ENCODE results near the gene PSME2. TPM values are rescaled to one million over a fixed set of nuclear protein-coding genes. Genes with fewer than 3 reads are reported as not detected.
A peak's percentile ranks its signal among the peaks of the same experiment; 100 is the strongest.

PSME2 gene
- total RNA-seq, 1 donor from 2014 or later, result 173 TPM

- H3K27me3 Mint-ChIP-seq (ENCODE audit: low read depth, unreplicated experiment), result no peaks in the 10 kb centered on the region
- peaks cover 28% of the 10 kb centered on the region for H3K36me3 ChIP-seq (ENCODE audit: insufficient read depth, low read length)
- H3K27me3 ChIP-seq (ENCODE audit: insufficient read depth, low read length), result no peaks in the 10 kb centered on the region
- peaks cover 17% of the 10 kb centered on the region for H3K4me1 ChIP-seq (ENCODE audit: insufficient read depth, low read length)
- H3K4me2 ChIP-seq (ENCODE audit: low read length), result no peak overlapping the region
- no peak overlapping the region for H3K9ac ChIP-seq (ENCODE audit: low read length)
- no peak overlapping the region for H3K4me3 ChIP-seq (ENCODE audit: insufficient read depth, low read depth, low read length)
- no peaks in the 10 kb centered on the region for H3K9me3 Mint-ChIP-seq (ENCODE audit: unreplicated experiment)
- FAIRE-seq (no peak), DNase-seq (ENCODE audit: low read depth) (no peak)
- H3K9me3 ChIP-seq (ENCODE audit: insufficient read depth, low read depth, low read length), result no peaks in the 10 kb centered on the region
- H2AFZ ChIP-seq (ENCODE audit: low read depth, low read length), result no peak overlapping the region
- TF ChIP-seq EZH2 (IDR thresholded peaks at IDR 0.05; ENCODE audit: insufficient read depth, low read length) (no peak), CTCF (IDR thresholded peaks at IDR 0.05; ENCODE audit: insufficient read depth, low read depth, low read length) (no peak)
- no peak overlapping the region for H3K27ac ChIP-seq (ENCODE audit: low read depth, low read length)
- H3K27ac Mint-ChIP-seq (ENCODE audit: unreplicated experiment), result no peak overlapping the region
- peaks cover 17% of the 10 kb centered on the region for H3K36me3 Mint-ChIP-seq (ENCODE audit: low read depth, unreplicated experiment)
- H4K20me1 ChIP-seq (ENCODE audit: insufficient read depth, low read length), result peaks cover 21% of the 10 kb centered on the region
- H3K4me3 Mint-ChIP-seq (ENCODE audit: unreplicated experiment), result no peak overlapping the region
- peaks cover 68% of the 10 kb centered on the region for H3K79me2 ChIP-seq (ENCODE audit: insufficient read depth, low read length)
- H3K4me1 Mint-ChIP-seq (ENCODE audit: low read depth, unreplicated experiment), result peaks cover 26% of the 10 kb centered on the region
Measured at GRCh38 chr14:24190416-24190815, 44.0 kb upstream of the PSME2 start.

- no peak overlapping the region for H3K27ac ChIP-seq (ENCODE audit: low read depth, low read length)
- Mint-ChIP-seq H3K9me3 (ENCODE audit: unreplicated experiment) (no peaks in the 10 kb centered on the region), H3K4me1 (ENCODE audit: low read depth, unreplicated experiment) (peaks cover 20% of the 10 kb centered on the region), H3K27ac (ENCODE audit: unreplicated experiment) (peak overlapping the region; percentile 20), H3K27me3 (ENCODE audit: low read depth, unreplicated experiment) (no peaks in the 10 kb centered on the region), H3K36me3 (ENCODE audit: low read depth, unreplicated experiment) (peaks cover 16% of the 10 kb centered on the region), H3K4me3 (ENCODE audit: unreplicated experiment) (peak overlapping the region; percentile 91)
- peaks cover 14% of the 10 kb centered on the region for H3K4me1 ChIP-seq (ENCODE audit: insufficient read depth, low read length)
- TF ChIP-seq EZH2 (IDR thresholded peaks at IDR 0.05; ENCODE audit: insufficient read depth, low read length) (no peak), CTCF (IDR thresholded peaks at IDR 0.05; ENCODE audit: insufficient read depth, low read depth, low read length) (no peak)
- no peak overlapping the region for H3K4me3 ChIP-seq (ENCODE audit: insufficient read depth, low read depth, low read length)
- no peaks in the 10 kb centered on the region for H3K9me3 ChIP-seq (ENCODE audit: insufficient read depth, low read depth, low read length)
- peaks cover 59% of the 10 kb centered on the region for H3K79me2 ChIP-seq (ENCODE audit: insufficient read depth, low read length)
- peaks cover 32% of the 10 kb centered on the region for H3K36me3 ChIP-seq (ENCODE audit: insufficient read depth, low read length)
- H2AFZ ChIP-seq (ENCODE audit: low read depth, low read length), result no peak overlapping the region
- H3K9ac ChIP-seq (ENCODE audit: low read length), result no peak overlapping the region
- no peak for FAIRE-seq
- no peaks in the 10 kb centered on the region for H3K27me3 ChIP-seq (ENCODE audit: insufficient read depth, low read length)
- DNase-seq (ENCODE audit: low read depth), result no peak
- peak overlapping the region; percentile 96 for H3K4me2 ChIP-seq (ENCODE audit: low read length)
- H4K20me1 ChIP-seq (ENCODE audit: insufficient read depth, low read length), result peaks cover 25% of the 10 kb centered on the region
Measured at GRCh38 chr14:24189460-24189859, 43.0 kb upstream of the PSME2 start.

- H3K36me3 ChIP-seq (ENCODE audit: insufficient read depth, low read length), result peaks cover 32% of the 10 kb centered on the region
- H3K4me3 ChIP-seq (ENCODE audit: insufficient read depth, low read depth, low read length), result no peak overlapping the region
- peaks cover 16% of the 10 kb centered on the region for H3K36me3 Mint-ChIP-seq (ENCODE audit: low read depth, unreplicated experiment)
Measured at GRCh38 chr14:24189059-24189375, 42.6 kb upstream of the PSME2 start.

More at GRCh38 chr14:24189059-24189375, 42.6 kb upstream of the PSME2 start:
- Histone ChIP-seq H3K27me3 (ENCODE audit: insufficient read depth, low read length) (no peaks in the 10 kb centered on the region), H4K20me1 (ENCODE audit: insufficient read depth, low read length) (peaks cover 25% of the 10 kb centered on the region), H2AFZ (ENCODE audit: low read depth, low read length) (peak overlapping the region; percentile 35), H3K9me3 (ENCODE audit: insufficient read depth, low read depth, low read length) (no peaks in the 10 kb centered on the region), H3K79me2 (ENCODE audit: insufficient read depth, low read length) (peaks cover 54% of the 10 kb centered on the region), H3K27ac (ENCODE audit: low read depth, low read length) (peak overlapping the region; percentile 25), H3K4me1 (ENCODE audit: insufficient read depth, low read length) (peaks cover 14% of the 10 kb centered on the region), H3K9ac (ENCODE audit: low read length) (peak overlapping the region; percentile 27), H3K4me2 (ENCODE audit: low read length) (peak overlapping the region; percentile 96)
- H3K4me1 Mint-ChIP-seq (ENCODE audit: low read depth, unreplicated experiment), result peaks cover 15% of the 10 kb centered on the region
- peak overlapping the region; percentile 34 for H3K27ac Mint-ChIP-seq (ENCODE audit: unreplicated experiment)
- DNase-seq (ENCODE audit: low read depth), result no peak
- no peaks in the 10 kb centered on the region for H3K9me3 Mint-ChIP-seq (ENCODE audit: unreplicated experiment)
- no peaks in the 10 kb centered on the region for H3K27me3 Mint-ChIP-seq (ENCODE audit: low read depth, unreplicated experiment)
- TF ChIP-seq EZH2 (IDR thresholded peaks at IDR 0.05; ENCODE audit: insufficient read depth, low read length) (no peak), CTCF (IDR thresholded peaks at IDR 0.05; ENCODE audit: insufficient read depth, low read depth, low read length) (no peak)
- FAIRE-seq, result no peak
- H3K4me3 Mint-ChIP-seq (ENCODE audit: unreplicated experiment), result peak overlapping the region; percentile 91

Measured in astrocyte (in vitro differentiated cells and primary cell).